Heart left ventricle (tissue), 16 donors: Measurements from ENCODE around the gene XPR1. TPM values are rescaled to one million over a fixed set of nuclear protein-coding genes. Genes with fewer than 3 reads are reported as not detected.

Source experiments
- ATAC-seq, 4 donors: fragments of 200-7000 bp; cut with Tn5 transposase; one replicate each; pipeline ENCODE4 v1.9.1; 2020 to 2022; ENCODE audit warnings: moderate library complexity in 4 of 4, mild to moderate bottlenecking in 3 of 4, moderate number of reproducible peaks in 1 of 4
- DNase-seq, 5 donors: peaks; one replicate each; pipeline ENCODE4 v3.0.0-alpha.2; 2020
- H3K27ac ChIP-seq, 12 donors: fragments of 200-600 bp; sonication (generic) in 4 of 12; one replicate each; pipeline versions ENCODE4 v1.5.0 to v1.8.0; 2016 to 2022; ENCODE audit warnings: mild to moderate bottlenecking in 2 of 12
- H3K27me3 ChIP-seq, 9 donors: fragments of 200-600 bp; sonication (generic) in 2 of 9; one replicate each; pipeline versions ENCODE4 v1.5.1 to v1.8.0; 2016 to 2022; ENCODE audit warnings: mild to moderate bottlenecking in 3 of 9
- H3K36me3 ChIP-seq, 9 donors: fragments of 200-600 bp; sonication (generic) in 2 of 9; one replicate each; pipeline versions ENCODE4 v1.5.0 to v1.8.0; 2018 to 2022; ENCODE audit warnings: mild to moderate bottlenecking in 2 of 9
- H3K4me1 ChIP-seq, 12 donors: fragments of 200-600 bp; sonication (generic) in 4 of 12; one replicate each; pipeline versions ENCODE4 v1.5.0 to v1.8.0; 2016 to 2022; ENCODE audit warnings: mild to moderate bottlenecking in 3 of 12
- H3K4me3 ChIP-seq, 12 donors: fragments of 200-600 bp; sonication (generic) in 4 of 12; one replicate each; pipeline versions ENCODE4 v1.5.0 to v1.8.0; 2017 to 2022; ENCODE audit warnings: mild to moderate bottlenecking in 9 of 12, moderate library complexity in 4 of 12
- H3K9me3 ChIP-seq, 12 donors: fragments of 200-600 bp; sonication (generic) in 4 of 12; one replicate each; pipeline versions ENCODE4 v1.5.0 to v1.8.0; 2016 to 2022; ENCODE audit warnings: mild to moderate bottlenecking in 1 of 12
- POLR2A ChIP-seq, 2 donors: fragments of 450-650 bp; IDR thresholded peaks; one replicate each; pipeline ENCODE4 v1.6.1; 2017; ENCODE audit warnings: antibody characterized with exemption in 2 of 2, mild to moderate bottlenecking in 2 of 2, moderate library complexity in 2 of 2
- WGBS, 4 donors: extraction: QIAGEN DNeasy Blood & Tissue Kit in 2 of 4; methylation state at CpG; one replicate each; pipeline versions ENCODE4 v1.1.5 to v1.1.7; 2013 to 2018; 5-methylcytosine and 5-hydroxymethylcytosine counted together
- intact Hi-C, 10 donors: fragments of 100-400 bp; cut with DNase I; formaldehyde crosslinking; loops; one replicate each; pipeline versions ENCODE4 v1.11.1 to v1.14.2; 2022
- polyA plus RNA-seq, 2 donors: library from polyadenylated mRNA; stranded (reverse); fragments of 200-250 nt; gene quantifications; one replicate each; pipeline ENCODE4 v1.2.3, GENCODE V29; 2013
- total RNA-seq, 9 donors: library from RNA; depleted of rRNA in 2 of 9; stranded (reverse); fragments of >200 nt in 2 of 9; fragmentation: NEBNext Ultra II Directional in 3 of 9; extraction: Animal tissue kit (Norgen Biotek cat#: 25700) in 3 of 9; gene quantifications; one replicate each; pipeline versions ENCODE4 v1.1.0 to v1.2.4, GENCODE V29; 2016 to 2023
- TF ChIP-seq, protein P1 (sequence below), 12 donors: fragments of 200-600 bp; sonication (generic) in 4 of 12; IDR thresholded peaks; one replicate each; pipeline versions ENCODE4 v1.5.0 to v1.8.0; 2018 to 2022; ENCODE audit warnings: antibody characterized with exemption in 12 of 12, mild to moderate bottlenecking in 5 of 12
- donor health status: ischemic (EF 13 %, LVEDD 7.1; RV severe dilation, severe dysfunction).
- donor health status: healthy with polysubstance abuse.
- donor health status: DM: no; HTN: yes; CAD: no.
- donor health status: DM: no; HTN: no; CAD: no.
- donor health status: ischemic (EF 25% LVEDD 6.9; RV normal size, moderate dysfunction).
- donor health status: ischemic (EF 25% LVEDD 5.7; RV mildly dilated, moderate dysfunction).
- donor health status: healthy.
- donor health status: DM: yes; HTN: yes; CAD: no.
- donor health status: ischemic (EF 35%, LVEDD 5.7; RV mildly dilated, moderate dysfunction).
- donor health status: nonischemic (EF 11% LVEDD 7.7; RV severe dilation, severe dysfunction).
- donor health status: DM: yes; HTN: yes; CAD: no.
- donor health status: PGD.
- donor health status: ischemic (EF 29% LVEDD 5.4; RV normal size, mild dysfunction).
- donor health status: nonischemic (EF 23%, LVEDD 6.1; RV moderate dilation, normal function).

The XPR1 gene
- total and polyA plus RNA-seq, 11 donors = 18.6 to 163 (median 59.8) TPM

DNA sequence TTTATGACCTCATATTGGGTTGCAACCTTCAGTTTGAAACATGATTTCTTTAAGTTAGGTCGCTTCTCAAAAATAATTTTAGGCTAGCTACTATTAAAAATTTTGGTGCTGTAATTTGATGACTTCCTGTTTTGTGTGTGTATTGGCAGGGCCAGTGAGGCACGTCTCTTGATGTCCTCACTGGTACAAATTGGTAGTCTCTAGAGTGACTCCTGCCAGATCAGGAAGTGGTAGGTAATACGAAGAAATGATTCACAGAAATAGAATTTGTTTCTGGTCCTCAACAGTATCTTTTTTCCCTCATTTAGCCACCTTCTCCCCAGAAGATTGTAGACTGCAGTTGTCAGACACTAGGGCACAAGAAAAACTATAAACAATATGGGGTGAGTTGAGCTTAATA, 160.0 kb downstream of the XPR1 start:
- H3K27me3 ChIP-seq = no peaks in the 10 kb centered on the region
- no peak for TF ChIP-seq POLR2A (IDR thresholded peaks at IDR 0.05)
- TF ChIP-seq, protein P1, sequence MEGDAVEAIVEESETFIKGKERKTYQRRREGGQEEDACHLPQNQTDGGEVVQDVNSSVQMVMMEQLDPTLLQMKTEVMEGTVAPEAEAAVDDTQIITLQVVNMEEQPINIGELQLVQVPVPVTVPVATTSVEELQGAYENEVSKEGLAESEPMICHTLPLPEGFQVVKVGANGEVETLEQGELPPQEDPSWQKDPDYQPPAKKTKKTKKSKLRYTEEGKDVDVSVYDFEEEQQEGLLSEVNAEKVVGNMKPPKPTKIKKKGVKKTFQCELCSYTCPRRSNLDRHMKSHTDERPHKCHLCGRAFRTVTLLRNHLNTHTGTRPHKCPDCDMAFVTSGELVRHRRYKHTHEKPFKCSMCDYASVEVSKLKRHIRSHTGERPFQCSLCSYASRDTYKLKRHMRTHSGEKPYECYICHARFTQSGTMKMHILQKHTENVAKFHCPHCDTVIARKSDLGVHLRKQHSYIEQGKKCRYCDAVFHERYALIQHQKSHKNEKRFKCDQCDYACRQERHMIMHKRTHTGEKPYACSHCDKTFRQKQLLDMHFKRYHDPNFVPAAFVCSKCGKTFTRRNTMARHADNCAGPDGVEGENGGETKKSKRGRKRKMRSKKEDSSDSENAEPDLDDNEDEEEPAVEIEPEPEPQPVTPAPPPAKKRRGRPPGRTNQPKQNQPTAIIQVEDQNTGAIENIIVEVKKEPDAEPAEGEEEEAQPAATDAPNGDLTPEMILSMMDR (IDR thresholded peaks at IDR 0.05) = no peak
- no peak for DNase-seq
- peaks cover 0 to 40% (median 14%) of the 10 kb centered on the region in 12 donors for H3K4me1 ChIP-seq
- WGBS, 4 donors = 54 to 71% (median 58%) methylated on average over 3 of the region's 3 CpGs
- no peaks in the 10 kb centered on the region for H3K9me3 ChIP-seq
- H3K4me3 ChIP-seq = no peak overlapping the region
- ATAC-seq = no peak
- no peak overlapping the region for H3K27ac ChIP-seq
- H3K36me3 ChIP-seq = peaks cover 0 to 34% (median 10%) of the 10 kb centered on the region in 9 donors
- intact Hi-C loops = no loop called here

DNA sequence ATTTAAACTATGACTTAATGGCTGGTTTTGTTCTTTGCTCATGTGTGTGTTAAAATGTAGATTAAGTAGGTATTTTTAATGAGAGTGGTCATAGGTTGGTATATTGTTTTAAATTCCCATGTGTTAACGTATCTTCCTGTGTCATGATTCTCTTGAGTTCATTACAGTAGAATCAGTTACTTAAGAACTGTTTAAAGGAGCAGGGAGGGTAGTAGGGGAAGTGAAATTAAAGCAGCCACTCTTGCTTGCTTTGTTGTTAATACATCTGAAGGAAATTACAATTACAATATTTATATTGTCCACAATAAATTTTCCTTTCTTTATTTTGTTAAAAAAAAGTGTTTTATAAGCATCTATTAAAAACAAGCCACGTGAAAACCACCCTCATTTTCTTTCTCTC, 161.6 kb downstream of the XPR1 start:
- 54 to 68% (median 57%) methylated on average over 2 of the region's 2 CpGs for WGBS, 4 donors
- no peak for ATAC-seq

DNA sequence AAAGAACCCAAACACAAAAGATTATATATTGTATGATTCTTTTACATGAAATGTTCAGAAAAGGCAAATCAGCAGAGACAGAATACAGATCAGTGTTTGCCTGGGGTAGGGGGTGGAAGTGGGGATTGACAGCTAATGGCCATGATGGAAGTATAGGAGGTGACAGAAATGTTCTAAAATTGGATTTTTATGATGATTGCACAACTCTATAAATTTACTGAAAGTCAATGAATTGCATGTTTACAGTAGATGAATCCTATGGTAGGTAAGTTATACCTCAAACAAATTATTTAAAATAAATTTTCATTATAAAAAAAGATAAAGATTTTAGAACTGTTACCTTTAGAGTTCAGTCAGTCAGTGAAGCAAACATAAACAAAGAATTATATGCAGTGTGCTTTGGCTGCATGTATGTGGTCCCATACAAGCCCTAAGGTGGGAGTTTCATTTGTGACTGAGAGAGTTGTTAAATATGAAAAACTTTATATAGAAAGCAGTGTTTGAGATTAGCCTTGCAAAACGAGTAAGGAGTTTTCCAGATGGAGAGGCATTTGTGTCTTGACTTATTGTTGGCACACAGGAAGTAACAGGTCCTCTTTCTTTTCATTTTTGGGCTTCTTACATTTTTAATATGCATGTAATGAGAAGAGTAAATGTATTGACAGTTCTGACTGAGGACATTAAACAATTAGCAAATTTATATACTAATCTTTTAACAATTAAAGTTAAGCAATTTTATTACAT, 165.2 kb downstream of the XPR1 start:
- Histone ChIP-seq H3K27ac (no peak overlapping the region), H3K27me3 (no peaks in the 10 kb centered on the region), H3K4me1 (peaks cover 0 to 35% (median 10%) of the 10 kb centered on the region in 12 donors), H3K4me3 (no peak overlapping the region), H3K9me3 (no peaks in the 10 kb centered on the region), H3K36me3 (no peaks in the 10 kb centered on the region)
- intact Hi-C loops = no loop called here
- WGBS, 4 donors = 4 to 19% (median 14%) methylated on average over 1 of the region's 1 CpG
- no peak for TF ChIP-seq POLR2A (IDR thresholded peaks at IDR 0.05)
- no peak for DNase-seq
- ATAC-seq = no peak

More for the DNA sequence above, 161.6 kb downstream of the XPR1 start:
- Histone ChIP-seq H3K36me3 (peaks cover 0 to 26% (median under 1%) of the 10 kb centered on the region in 9 donors), H3K9me3 (no peaks in the 10 kb centered on the region), H3K4me3 (no peak overlapping the region), H3K27me3 (no peaks in the 10 kb centered on the region), H3K27ac (no peak overlapping the region), H3K4me1 (peaks cover 0 to 43% (median 13%) of the 10 kb centered on the region in 12 donors)
- TF ChIP-seq, protein P1 (IDR thresholded peaks at IDR 0.05) = no peak
- TF ChIP-seq POLR2A (IDR thresholded peaks at IDR 0.05) = no peak
- DNase-seq = no peak
- intact Hi-C loops = no loop called here

DNA sequence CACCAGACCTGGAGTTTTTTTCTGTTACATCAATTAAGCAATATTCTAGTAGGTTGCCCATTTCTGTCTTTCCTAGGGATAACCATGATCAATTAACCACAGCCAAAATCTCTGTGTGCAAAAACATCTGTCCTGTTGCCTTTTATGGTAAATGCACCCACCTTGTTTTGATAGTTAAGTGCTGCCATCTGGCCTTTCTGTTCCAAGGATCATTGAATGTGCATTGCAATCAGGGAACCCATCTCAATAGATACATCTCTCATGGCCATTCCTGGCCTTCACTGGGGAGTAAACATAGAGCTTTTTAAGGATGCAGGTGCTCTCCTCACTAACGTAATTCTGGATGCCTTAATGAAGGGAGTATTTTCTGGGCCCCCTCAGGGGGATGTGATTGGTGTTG, 169.1 kb downstream of the XPR1 start:
- ATAC-seq = no peak
- no peak overlapping the region for H3K4me3 ChIP-seq
- peaks cover 0 to 23% (median 9%) of the 10 kb centered on the region in 9 donors for H3K36me3 ChIP-seq
- TF ChIP-seq, protein P1 (IDR thresholded peaks at IDR 0.05) = no peak
- intact Hi-C loops = loop anchor here in 2 of 10 donors (10.0 kb wide), 2 partner anchors 54 to 56 kb away; no protein-coding TSS in a partner anchor
- WGBS, 4 donors = 50 to 74% (median 56%) methylated on average over 1 of the region's 1 CpG
- no peaks in the 10 kb centered on the region for H3K27me3 ChIP-seq
- H3K9me3 ChIP-seq = no peaks in the 10 kb centered on the region
- no peak overlapping the region for H3K27ac ChIP-seq
- peaks cover 0 to 22% (median 4%) of the 10 kb centered on the region in 12 donors for H3K4me1 ChIP-seq
- DNase-seq = no peak
